ENCODE data around the gene NBAS. TPM values are rescaled to one million over a fixed set of nuclear protein-coding genes. Genes with fewer than 3 reads are reported as not detected.

Gene NBAS
- polyA plus RNA-seq, 1 donor (not counting 4 experiments of a cell fraction or from before 2014, with no cell fraction given): 27.9 TPM

DNA sequence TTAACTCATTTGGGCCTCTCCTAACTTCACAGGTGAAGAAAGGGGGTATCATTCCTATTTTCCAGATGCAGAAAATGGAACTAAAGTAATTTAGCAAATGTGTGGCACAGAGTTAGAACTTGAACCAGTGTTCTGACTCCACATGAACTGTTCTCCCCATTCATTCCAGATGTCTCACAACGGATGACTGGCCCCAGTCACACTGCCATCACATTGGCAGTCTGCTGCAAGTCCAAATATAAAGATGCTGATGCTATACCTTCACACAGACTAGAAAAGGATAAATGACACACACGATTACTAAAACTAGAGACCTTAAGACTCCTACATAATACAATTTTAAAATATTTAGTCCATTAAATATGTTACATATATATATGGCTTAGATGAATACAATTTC is 195.7 kb downstream of the NBAS start:
- peaks cover 1 to 4% of the 10 kb centered on the region in 2 experiments for H3K36me3 ChIP-seq (ENCODE audit: control insufficient read depth in 2 of 2, extremely low read depth in 1 of 2, insufficient read depth in 2 of 2, low read length in 2 of 2)
- H3K27me3 ChIP-seq (ENCODE audit: control insufficient read depth, extremely low read depth, insufficient read depth, low read length): no peaks in the 10 kb centered on the region
- no peak for TF ChIP-seq CTCF (optimal IDR thresholded peaks at IDR 0.05 in 1 of 3, IDR thresholded peaks at IDR 0.05 in 1 of 3, conservative IDR thresholded peaks at IDR 0.05 in 1 of 3; ENCODE audit: extremely low read depth in 1 of 3, insufficient read depth in 2 of 3, low read length in 3 of 3)
- no peak for TF ChIP-seq EZH2 (IDR thresholded peaks at IDR 0.05; ENCODE audit: low read length)
- no peak overlapping the region for H2AFZ ChIP-seq (ENCODE audit: control insufficient read depth, low read length)
- H3K79me2 ChIP-seq (ENCODE audit: control insufficient read depth, insufficient read depth, low read length): no peaks in the 10 kb centered on the region
- no peak overlapping the region for H3K27ac ChIP-seq (ENCODE audit: control insufficient read depth, insufficient read depth, low read length)
- dilution Hi-C loops (cut with MboI; ENCODE audit: extremely low pct_ligation_motif_present, low sequenced_read_pairs): no loop called here
- no peak for DNase-seq (ENCODE audit: low read depth, low spot score)
- H3K9me3 ChIP-seq (ENCODE audit: control insufficient read depth, low read depth, low read length): no peaks in the 10 kb centered on the region
- H4K20me1 ChIP-seq (ENCODE audit: control insufficient read depth, extremely low read depth, insufficient read depth, low read length): no peaks in the 10 kb centered on the region
- H3K9me1 ChIP-seq (ENCODE audit: control insufficient read depth, extremely low read depth, insufficient read depth, low read length): no peaks in the 10 kb centered on the region
- peaks cover 12% of the 10 kb centered on the region for H3K4me1 ChIP-seq (ENCODE audit: control insufficient read depth, extremely low read depth, insufficient read depth, low read length)
- H3K9ac ChIP-seq (ENCODE audit: control insufficient read depth, extremely low read depth, insufficient read depth, low read length): no peak overlapping the region
- H3K4me2 ChIP-seq (ENCODE audit: control insufficient read depth, extremely low read depth, insufficient read depth, low read depth, low read length): no peak overlapping the region
- no peak overlapping the region for H3K4me3 ChIP-seq (ENCODE audit: control insufficient read depth in 2 of 3, extremely low read depth in 1 of 3, insufficient read depth in 2 of 3, low read depth in 1 of 3, low read length in 3 of 3)
- FAIRE-seq: no peak

DNA sequence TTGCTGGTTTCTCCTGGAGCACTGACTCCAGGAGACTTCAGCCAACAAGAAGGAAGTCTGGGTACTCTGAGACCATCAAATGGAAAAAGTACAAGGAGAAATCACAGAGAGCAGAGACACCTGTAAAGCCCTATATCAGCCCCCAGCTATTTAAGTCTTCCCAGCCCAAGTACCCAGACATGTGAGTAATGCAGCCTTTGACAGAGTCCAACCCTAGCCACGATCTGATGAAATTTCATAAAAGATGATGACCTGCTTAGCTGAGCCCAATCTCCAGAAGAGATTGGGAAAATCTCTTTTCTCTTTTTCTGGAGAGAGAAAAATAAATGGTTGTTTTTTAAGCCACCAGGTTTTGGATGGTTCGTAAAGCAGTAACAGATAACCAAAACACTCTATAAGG is 196.6 kb downstream of the NBAS start:
- no peak for DNase-seq (ENCODE audit: low read depth, low spot score)

More for the DNA sequence above, 196.6 kb downstream of the NBAS start:
- peaks cover 0 to 4% of the 10 kb centered on the region in 2 experiments for H3K36me3 ChIP-seq (ENCODE audit: control insufficient read depth in 2 of 2, extremely low read depth in 1 of 2, insufficient read depth in 2 of 2, low read length in 2 of 2)
- no peaks in the 10 kb centered on the region for H4K20me1 ChIP-seq (ENCODE audit: control insufficient read depth, extremely low read depth, insufficient read depth, low read length)
- no peaks in the 10 kb centered on the region for H3K79me2 ChIP-seq (ENCODE audit: control insufficient read depth, insufficient read depth, low read length)
- no peaks in the 10 kb centered on the region for H3K9me1 ChIP-seq (ENCODE audit: control insufficient read depth, extremely low read depth, insufficient read depth, low read length)
- H3K27me3 ChIP-seq (ENCODE audit: control insufficient read depth, extremely low read depth, insufficient read depth, low read length): no peaks in the 10 kb centered on the region
- H3K27ac ChIP-seq (ENCODE audit: control insufficient read depth, insufficient read depth, low read length): no peak overlapping the region
- FAIRE-seq: no peak
- no peaks in the 10 kb centered on the region for H3K9me3 ChIP-seq (ENCODE audit: control insufficient read depth, low read depth, low read length)
- dilution Hi-C loops (cut with MboI; ENCODE audit: extremely low pct_ligation_motif_present, low sequenced_read_pairs): no loop called here
- TF ChIP-seq CTCF (optimal IDR thresholded peaks at IDR 0.05 in 1 of 3, IDR thresholded peaks at IDR 0.05 in 1 of 3, conservative IDR thresholded peaks at IDR 0.05 in 1 of 3; ENCODE audit: extremely low read depth in 1 of 3, insufficient read depth in 2 of 3, low read length in 3 of 3): no peak
- no peak for TF ChIP-seq EZH2 (IDR thresholded peaks at IDR 0.05; ENCODE audit: low read length)
- H3K4me3 ChIP-seq (ENCODE audit: control insufficient read depth in 2 of 3, extremely low read depth in 1 of 3, insufficient read depth in 2 of 3, low read depth in 1 of 3, low read length in 3 of 3): no peak overlapping the region
- no peak overlapping the region for H2AFZ ChIP-seq (ENCODE audit: control insufficient read depth, low read length)
- no peak overlapping the region for H3K9ac ChIP-seq (ENCODE audit: control insufficient read depth, extremely low read depth, insufficient read depth, low read length)
- no peak overlapping the region for H3K4me2 ChIP-seq (ENCODE audit: control insufficient read depth, extremely low read depth, insufficient read depth, low read depth, low read length)
- peaks cover 20% of the 10 kb centered on the region for H3K4me1 ChIP-seq (ENCODE audit: control insufficient read depth, extremely low read depth, insufficient read depth, low read length)

All from keratinocyte (primary cell).